Measurements from ENCODE around the gene CERT1. TPM values are rescaled to one million over a fixed set of nuclear protein-coding genes. Genes with fewer than 3 reads are reported as not detected.

The CERT1 gene
- total RNA-seq, 1 donor = 37.8 TPM

DNA sequence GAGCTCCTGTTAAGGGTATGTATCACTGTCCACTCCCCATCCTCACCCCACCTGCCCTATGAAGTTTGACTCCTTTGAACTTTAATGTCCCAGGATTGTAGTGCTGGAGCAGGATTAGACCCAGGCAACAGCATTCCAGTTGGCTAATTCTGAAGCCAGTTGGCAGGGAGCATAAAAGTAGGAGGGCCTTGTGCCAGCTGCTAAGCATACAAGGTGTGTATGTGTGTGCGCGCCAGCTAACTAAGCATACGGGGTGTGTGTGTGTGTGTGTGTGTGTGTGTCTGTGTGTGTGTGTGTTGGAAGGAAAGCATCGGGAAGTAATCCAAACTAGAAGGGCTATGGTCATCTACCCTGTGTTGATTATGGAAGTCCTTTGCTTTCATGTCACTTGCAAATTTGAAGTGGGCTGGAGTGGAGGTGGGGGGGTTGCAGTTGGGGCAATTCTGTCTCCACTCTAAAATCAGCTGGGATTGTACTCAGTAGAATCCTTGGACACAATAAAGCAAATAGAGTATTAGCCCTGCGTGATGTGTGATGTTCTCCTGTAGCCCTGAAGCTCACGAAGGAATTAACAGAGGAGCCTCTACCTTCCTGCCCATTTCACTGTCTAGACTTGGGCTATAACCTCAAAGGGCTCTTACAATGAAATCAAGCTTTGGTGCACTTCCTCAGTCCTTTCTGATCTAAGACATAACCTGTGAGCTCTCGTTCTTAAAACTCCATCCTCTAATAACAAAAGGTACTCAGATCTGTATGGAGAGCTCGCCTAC is 147.5 kb downstream of the CERT1 start:
- H3K4me3 ChIP-seq (ENCODE audit: low read depth, low read length) = no peak overlapping the region
- peak; percentile 30 for DNase-seq (ENCODE audit: low read depth)
- TF ChIP-seq, protein P1, sequence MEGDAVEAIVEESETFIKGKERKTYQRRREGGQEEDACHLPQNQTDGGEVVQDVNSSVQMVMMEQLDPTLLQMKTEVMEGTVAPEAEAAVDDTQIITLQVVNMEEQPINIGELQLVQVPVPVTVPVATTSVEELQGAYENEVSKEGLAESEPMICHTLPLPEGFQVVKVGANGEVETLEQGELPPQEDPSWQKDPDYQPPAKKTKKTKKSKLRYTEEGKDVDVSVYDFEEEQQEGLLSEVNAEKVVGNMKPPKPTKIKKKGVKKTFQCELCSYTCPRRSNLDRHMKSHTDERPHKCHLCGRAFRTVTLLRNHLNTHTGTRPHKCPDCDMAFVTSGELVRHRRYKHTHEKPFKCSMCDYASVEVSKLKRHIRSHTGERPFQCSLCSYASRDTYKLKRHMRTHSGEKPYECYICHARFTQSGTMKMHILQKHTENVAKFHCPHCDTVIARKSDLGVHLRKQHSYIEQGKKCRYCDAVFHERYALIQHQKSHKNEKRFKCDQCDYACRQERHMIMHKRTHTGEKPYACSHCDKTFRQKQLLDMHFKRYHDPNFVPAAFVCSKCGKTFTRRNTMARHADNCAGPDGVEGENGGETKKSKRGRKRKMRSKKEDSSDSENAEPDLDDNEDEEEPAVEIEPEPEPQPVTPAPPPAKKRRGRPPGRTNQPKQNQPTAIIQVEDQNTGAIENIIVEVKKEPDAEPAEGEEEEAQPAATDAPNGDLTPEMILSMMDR (IDR thresholded peaks at IDR 0.05; ENCODE audit: insufficient read depth, low read length) = no peak

DNA sequence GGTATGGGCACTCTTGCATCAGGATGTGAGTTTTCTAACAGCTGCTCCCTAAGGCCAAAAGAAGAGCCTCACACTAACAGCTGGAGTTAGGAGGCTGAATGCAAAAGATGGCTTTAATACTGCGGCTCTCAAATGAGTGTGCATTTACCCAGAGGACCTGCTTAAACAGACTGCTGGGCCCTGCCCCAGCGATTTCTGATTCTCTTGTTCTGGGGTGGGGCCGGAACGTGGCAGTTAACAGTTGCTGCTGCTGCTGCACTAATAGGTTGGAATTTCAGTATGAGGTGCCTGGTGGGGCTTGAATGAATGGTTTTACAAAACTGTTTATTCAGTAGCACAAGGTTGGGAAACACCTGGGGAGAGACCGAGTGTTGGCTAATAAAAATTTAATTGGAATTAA is 148.3 kb downstream of the CERT1 start:
- TF ChIP-seq, protein P1 (IDR thresholded peaks at IDR 0.05; ENCODE audit: insufficient read depth, low read length) = no peak

DNA sequence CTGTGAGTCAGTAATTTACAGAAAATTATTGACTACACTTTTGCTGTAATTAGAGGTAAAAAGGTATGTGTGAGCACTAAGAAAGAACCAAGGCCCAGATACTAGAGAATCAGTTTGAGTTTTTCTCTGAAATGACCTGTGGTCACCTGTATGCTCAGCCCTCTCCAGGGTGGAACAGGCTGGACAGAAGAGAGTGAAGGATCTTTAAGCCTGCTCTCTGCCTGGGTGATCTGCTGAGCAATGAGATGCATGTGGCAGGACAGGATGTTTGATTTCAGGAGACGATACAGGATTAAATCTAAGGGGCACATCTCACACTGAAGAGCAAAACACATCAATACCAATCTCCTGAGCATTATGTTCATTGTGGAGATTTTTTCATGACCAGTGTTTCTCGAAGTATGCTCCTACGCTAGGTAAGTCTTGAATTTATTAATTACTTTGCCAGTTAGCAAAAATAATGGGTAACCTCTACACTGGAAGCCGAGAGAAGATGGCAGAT is 148.9 kb downstream of the CERT1 start:
- no peak for DNase-seq (ENCODE audit: low read depth)
- no peak overlapping the region for H3K4me3 ChIP-seq (ENCODE audit: low read depth, low read length)
- TF ChIP-seq, protein P1 (IDR thresholded peaks at IDR 0.05; ENCODE audit: insufficient read depth, low read length) = no peak

More for the DNA sequence above, 148.3 kb downstream of the CERT1 start:
- DNase-seq (ENCODE audit: low read depth) = no peak
- no peak overlapping the region for H3K4me3 ChIP-seq (ENCODE audit: low read depth, low read length)

DNA sequence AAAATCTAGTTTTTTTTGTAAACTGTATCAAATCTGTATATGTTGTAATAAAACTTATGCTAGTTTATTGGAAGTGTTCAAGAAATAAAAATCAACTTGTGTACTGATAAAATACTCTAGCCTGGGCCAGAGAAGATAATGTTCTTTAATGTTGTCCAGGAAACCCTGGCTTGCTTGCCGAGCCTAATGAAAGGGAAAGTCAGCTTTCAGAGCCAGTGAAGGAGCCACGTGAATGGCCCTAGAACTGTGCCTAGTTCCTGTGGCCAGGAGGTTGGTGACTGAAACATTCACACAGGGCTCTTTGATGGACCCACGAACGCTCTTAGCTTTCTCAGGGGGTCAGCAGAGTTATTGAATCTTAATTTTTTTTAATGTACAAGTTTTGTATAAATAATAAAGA is 150.1 kb downstream of the CERT1 start:
- no peak for DNase-seq (ENCODE audit: low read depth)
- TF ChIP-seq, protein P1 (IDR thresholded peaks at IDR 0.05; ENCODE audit: insufficient read depth, low read length) = no peak
- H3K4me3 ChIP-seq (ENCODE audit: low read depth, low read length) = no peak overlapping the region

DNA sequence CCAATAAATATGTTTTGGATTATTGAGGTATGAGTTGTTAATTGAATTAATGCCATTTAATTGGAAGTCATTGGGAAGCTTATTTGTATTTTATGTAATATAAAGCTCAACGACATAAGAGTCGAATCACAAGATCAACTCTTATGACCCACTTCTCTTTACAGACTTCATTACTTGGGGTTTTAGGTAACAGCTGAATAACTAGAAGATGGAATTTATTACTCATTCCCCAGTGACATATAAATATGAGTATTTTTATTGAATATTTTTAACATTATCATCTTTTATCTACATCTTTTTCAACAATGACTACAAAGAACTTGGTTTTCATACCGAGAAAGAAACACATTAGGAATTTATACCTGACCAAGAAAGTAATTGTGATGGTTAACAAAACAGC is 153.3 kb downstream of the CERT1 start:
- H3K4me3 ChIP-seq (ENCODE audit: low read depth, low read length) = no peak overlapping the region
- TF ChIP-seq, protein P1 (IDR thresholded peaks at IDR 0.05; ENCODE audit: insufficient read depth, low read length) = no peak
- DNase-seq (ENCODE audit: low read depth) = no peak

DNA sequence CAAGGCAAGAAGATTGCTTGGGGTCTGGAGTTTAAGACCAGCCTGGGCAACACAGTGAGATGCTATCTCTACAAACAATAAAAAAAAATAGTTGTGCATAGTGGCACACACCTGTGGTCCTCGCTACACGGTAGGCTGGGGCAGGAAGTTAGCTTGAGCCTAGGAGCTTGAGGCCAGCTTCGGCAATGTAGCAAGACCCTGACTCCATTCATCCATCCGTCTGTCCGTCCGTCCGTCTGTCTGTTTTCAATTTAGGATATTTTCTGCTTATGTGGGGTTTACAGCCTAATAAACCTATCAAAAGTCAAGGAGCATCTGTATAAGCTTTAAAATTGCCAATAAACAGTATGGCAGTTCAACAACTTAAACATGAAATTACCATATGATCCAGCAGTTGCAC is 154.7 kb downstream of the CERT1 start:
- H3K4me3 ChIP-seq (ENCODE audit: low read depth, low read length) = no peak overlapping the region
- no peak for DNase-seq (ENCODE audit: low read depth)
- TF ChIP-seq, protein P1 (IDR thresholded peaks at IDR 0.05; ENCODE audit: insufficient read depth, low read length) = no peak
